K562 (cell line): Measurements from ENCODE around the gene CDH12. TPM values are rescaled to one million over a fixed set of nuclear protein-coding genes. Genes with fewer than 3 reads are reported as not detected.

Experiments
- CREB1 ChIP-seq, 2 experiments: sonication (generic) in 1 of 2; formaldehyde crosslinking in 1 of 2; IDR thresholded peaks; 2 replicates each; pipeline versions ENCODE4 v1.6.1 to v1.8.0; 2012 to 2022; ENCODE audit warnings: inconsistent platforms in 1 of 2, mild to moderate bottlenecking in 1 of 2, missing genetic modification reagents in 1 of 2, moderate library complexity in 1 of 2
- DACH1 ChIP-seq: fragments of 450-650 bp; IDR thresholded peaks from 2 replicates; pipeline ENCODE4 v1.6.1; 2018; ENCODE audit not compliant: partially characterized antibody
- ELK3 ChIP-seq: fragments of 450-650 bp; formaldehyde crosslinking; IDR thresholded peaks from 2 replicates; pipeline ENCODE4 v1.4.0; 2020; ENCODE audit warnings: mild to moderate bottlenecking
- GMEB1 ChIP-seq: fragments of 250-450 bp; sonication (Bioruptor Pico); IDR thresholded peaks from 2 replicates; pipeline ENCODE4 v1.4.0; 2020; ENCODE audit warnings: mild to moderate bottlenecking
- GTF2F1 ChIP-seq: IDR thresholded peaks from 2 replicates; pipeline ENCODE4 v1.6.1; 2011; ENCODE audit warnings: low read depth, low read length, improper control_type of control experiment
- ILF3 ChIP-seq: fragments of 450-650 bp; IDR thresholded peaks from 2 replicates; pipeline ENCODE4 v1.6.1; 2018; ENCODE audit warnings: antibody characterized with exemption, mild to moderate bottlenecking, moderate library complexity, borderline replicate concordance
- KAT8 ChIP-seq: fragments of 450-650 bp; IDR thresholded peaks from 2 replicates; pipeline ENCODE4 v1.6.1; 2016; ENCODE audit warnings: low read depth, mild to moderate bottlenecking
- PKNOX1 ChIP-seq: fragments of 450-650 bp; IDR thresholded peaks from 2 replicates; pipeline ENCODE4 v1.6.1; 2016
- POU5F1 ChIP-seq: fragments of 150-350 bp; IDR thresholded peaks from 2 replicates; pipeline ENCODE4 v1.6.1; 2014; ENCODE audit warnings: borderline replicate concordance, low read length, low read depth, mild to moderate bottlenecking; ENCODE audit not compliant: partially characterized antibody
- RAD21 ChIP-seq, 2 experiments: fragments of 250-450 bp in 1 of 2; fragments of 450-650 bp in 1 of 2; sonication (Bioruptor Pico) in 1 of 2; formaldehyde crosslinking in 1 of 2; IDR thresholded peaks in 1 of 2; conservative IDR thresholded peaks in 1 of 2; 2 replicates each; pipeline versions ENCODE4 v1.4.0 to v1.8.0; 2020 to 2022; ENCODE audit warnings: mild to moderate bottlenecking in 2 of 2, moderate library complexity in 1 of 2
- RERE ChIP-seq: sonication (generic); formaldehyde crosslinking; IDR thresholded peaks from 2 replicates; pipeline ENCODE4 v1.8.0; 2023; ENCODE audit warnings: missing genetic modification reagents, mild to moderate bottlenecking, borderline replicate concordance
- STAT5B ChIP-seq: fragments of 250-450 bp; sonication (Bioruptor Pico); IDR thresholded peaks from 2 replicates; pipeline ENCODE4 v1.8.0; 2021; ENCODE audit warnings: mild to moderate bottlenecking, inconsistent platforms
- ZBTB49 ChIP-seq: sonication (generic); formaldehyde crosslinking; IDR thresholded peaks from 2 replicates; pipeline ENCODE4 v1.8.0; 2022; ENCODE audit warnings: missing genetic modification reagents, mild to moderate bottlenecking, borderline replicate concordance
- ZNF124 ChIP-seq: sonication (generic); formaldehyde crosslinking; IDR thresholded peaks from 2 replicates; pipeline ENCODE4 v1.8.1; 2022; ENCODE audit warnings: missing genetic modification reagents
- ZNF668 ChIP-seq: fragments of 250-450 bp; sonication (Bioruptor Pico); IDR thresholded peaks from 2 replicates; pipeline ENCODE4 v1.8.0; 2022; ENCODE audit warnings: mild to moderate bottlenecking, inconsistent platforms
- polyA plus RNA-seq, 8 experiments: library from polyadenylated mRNA; depleted of rRNA in 4 of 8; stranded (reverse) in 5 of 8; unstranded in 3 of 8; fragments of >200 nt; fragmentation: Nextera tagmentation in 2 of 8; fragmentation: Illumina TruSeq in 1 of 8; extraction: Ambion mirVana in 2 of 8; extraction: Trizol in 1 of 8; gene quantifications; 2 replicates each; pipeline versions ENCODE4 v1.2.1 to v1.2.3, GENCODE V29; 2011 to 2014; ENCODE audit warnings: inconsistent platforms in 1 of 8, missing spikeins in 1 of 8
- total RNA-seq, 7 experiments: library from RNA; depleted of rRNA in 6 of 7; stranded (reverse); fragments of >200 nt in 6 of 7; fragmentation: Illumina TruSeq in 2 of 7; extraction: Trizol in 2 of 7; gene quantifications; 2 replicates each; pipeline versions ENCODE4 v1.2.1 to v1.2.3, GENCODE V29; 2011 to 2021; ENCODE audit warnings: low replicate concordance in 1 of 7

CDH12 gene
- total and polyA plus RNA-seq, 9 of the 15 experiments (the other 6 are each of a cell fraction or from before 2014, with no cell fraction given), result 0.03 to 1.7 (median 0.37) TPM

- TF ChIP-seq RERE (CRISPR knock-in tag) (no peak), ELK3 (CRISPR knock-in tag) (no peak), ZNF668 (CRISPR knock-in tag) (no peak), POU5F1 (no peak), RAD21 (CRISPR knock-in tag; conservative IDR thresholded peaks at IDR 0.05 in 1 of 2, IDR thresholded peaks at IDR 0.05 in 1 of 2) (peak; percentile 60 to 65), DACH1 (no peak), STAT5B (no peak), KAT8 (no peak), PKNOX1 (no peak), ZNF124 (no peak), CREB1 (IDR thresholded peaks at IDR 0.05) (no peak), CREB1 (CRISPR knock-in tag; IDR thresholded peaks at IDR 0.05) (no peak), ZBTB49 (CRISPR knock-in tag) (no peak), ILF3 (no peak), GMEB1 (CRISPR knock-in tag) (no peak), GTF2F1 (no peak)
Measured at GRCh38 chr5:21817668-21818369, 1035.3 kb downstream of the CDH12 start (continued).
